ENCODE measurements around the gene KLHDC8A. TPM values are rescaled to one million over a fixed set of nuclear protein-coding genes. Genes with fewer than 3 reads are reported as not detected.

KLHDC8A gene
- total RNA-seq, 2 experiments from 2014 or later, result not detected

- CTCF ChIA-PET, result no interaction called here
Measured at GRCh38 chr1:205377355-205377754, 20.6 kb upstream of the KLHDC8A start.

GRCh38 chr1:205376739-205377138, 20.0 kb upstream of the KLHDC8A start:
- peaks cover 40% of the 10 kb centered on the region for H3K27me3 Mint-ChIP-seq
- intact Hi-C loops (cut with DNase I, micrococcal nuclease), result no loop called here
- no peaks in the 10 kb centered on the region for H3K9me3 Mint-ChIP-seq
- POLR2A ChIA-PET, result no interaction called here
- CTCF ChIA-PET, result interaction anchor here (1.2 kb wide), 1 partner anchor 10 kb away, joined by 3 read pairs; no protein-coding TSS in a partner anchor
- no peaks in the 10 kb centered on the region for H3K36me3 Mint-ChIP-seq (ENCODE audit: low read depth)
- Histone ChIP-seq H3K27me3 (ENCODE audit: control insufficient read depth in 1 of 2, insufficient read depth in 2 of 2, low read length in 2 of 2) (peaks cover 0 to 15% of the 10 kb centered on the region in 2 experiments), H3K9me3 (ENCODE audit: control insufficient read depth in 1 of 2, insufficient read depth in 1 of 2, low read length in 2 of 2) (no peaks in the 10 kb centered on the region), H3K4me3 (ENCODE audit: low read length) (no peak overlapping the region), H3K4me1 (ENCODE audit: insufficient read depth, low read length) (peaks cover 15% of the 10 kb centered on the region), H3K36me3 (ENCODE audit: insufficient read depth, low read length) (no peaks in the 10 kb centered on the region), H3K27ac (ENCODE audit: low read depth in 1 of 2, low read length in 2 of 2) (no peak overlapping the region)
- no peak for TF ChIP-seq CTCF (IDR thresholded peaks at IDR 0.05)
- ATAC-seq (ENCODE audit: poor library complexity) (no peak), DNase-seq (no peak)
- peaks cover 21% of the 10 kb centered on the region for H3K4me1 Mint-ChIP-seq (ENCODE audit: low read depth)
- no peak overlapping the region for H3K27ac Mint-ChIP-seq
- no peak overlapping the region for H3K4me3 Mint-ChIP-seq

More at GRCh38 chr1:205377355-205377754, 20.6 kb upstream of the KLHDC8A start:
- no peaks in the 10 kb centered on the region for H3K36me3 Mint-ChIP-seq (ENCODE audit: low read depth)
- H3K27me3 Mint-ChIP-seq, result peaks cover 37% of the 10 kb centered on the region
- no peak overlapping the region for H3K27ac ChIP-seq (ENCODE audit: low read depth in 1 of 2, low read length in 2 of 2)
- H3K4me1 ChIP-seq (ENCODE audit: insufficient read depth, low read length), result peaks cover 15% of the 10 kb centered on the region
- DNase-seq (no peak), ATAC-seq (ENCODE audit: poor library complexity) (no peak)
- no peak overlapping the region for H3K27ac Mint-ChIP-seq
- peaks cover 21% of the 10 kb centered on the region for H3K4me1 Mint-ChIP-seq (ENCODE audit: low read depth)
- H3K4me3 Mint-ChIP-seq, result no peak overlapping the region
- intact Hi-C loops (cut with DNase I, micrococcal nuclease), result no loop called here
- H3K4me3 ChIP-seq (ENCODE audit: low read length), result no peak overlapping the region
- H3K36me3 ChIP-seq (ENCODE audit: insufficient read depth, low read length), result no peaks in the 10 kb centered on the region
- H3K27me3 ChIP-seq (ENCODE audit: control insufficient read depth in 1 of 2, insufficient read depth in 2 of 2, low read length in 2 of 2), result peaks cover 0 to 15% of the 10 kb centered on the region in 2 experiments
- no peaks in the 10 kb centered on the region for H3K9me3 ChIP-seq (ENCODE audit: control insufficient read depth in 1 of 2, insufficient read depth in 1 of 2, low read length in 2 of 2)
- POLR2A ChIA-PET, result no interaction called here
- H3K9me3 Mint-ChIP-seq, result no peaks in the 10 kb centered on the region
- no peak for TF ChIP-seq CTCF (IDR thresholded peaks at IDR 0.05)

- no peaks in the 10 kb centered on the region for H3K36me3 ChIP-seq (ENCODE audit: insufficient read depth, low read length)
- no peak overlapping the region for H3K27ac Mint-ChIP-seq
- H3K36me3 Mint-ChIP-seq (ENCODE audit: low read depth), result no peaks in the 10 kb centered on the region
- CTCF ChIA-PET, result interaction anchor here (1.2 kb wide), 1 partner anchor 11 kb away, joined by 3 read pairs; no protein-coding TSS in a partner anchor
- POLR2A ChIA-PET, result no interaction called here
- no peak overlapping the region for H3K4me3 Mint-ChIP-seq
- H3K9me3 ChIP-seq (ENCODE audit: control insufficient read depth in 1 of 2, insufficient read depth in 1 of 2, low read length in 2 of 2), result no peaks in the 10 kb centered on the region
- H3K27me3 ChIP-seq (ENCODE audit: control insufficient read depth in 1 of 2, insufficient read depth in 2 of 2, low read length in 2 of 2), result peaks cover 0 to 15% of the 10 kb centered on the region in 2 experiments
- no peak overlapping the region for H3K4me3 ChIP-seq (ENCODE audit: low read length)
- DNase-seq (no peak), ATAC-seq (ENCODE audit: poor library complexity) (no peak)
- H3K27ac ChIP-seq (ENCODE audit: low read depth in 1 of 2, low read length in 2 of 2), result no peak overlapping the region
- no peak for TF ChIP-seq CTCF (IDR thresholded peaks at IDR 0.05)
- H3K4me1 ChIP-seq (ENCODE audit: insufficient read depth, low read length), result peaks cover 15% of the 10 kb centered on the region
- no peaks in the 10 kb centered on the region for H3K9me3 Mint-ChIP-seq
- peaks cover 39% of the 10 kb centered on the region for H3K27me3 Mint-ChIP-seq
- peaks cover 21% of the 10 kb centered on the region for H3K4me1 Mint-ChIP-seq (ENCODE audit: low read depth)
- intact Hi-C loops (cut with DNase I, micrococcal nuclease), result no loop called here
Measured at GRCh38 chr1:205375835-205376545, 19.3 kb upstream of the KLHDC8A start.
